ENCODE measurements around the gene IGHMBP2.

- TF ChIP-seq CTCF (IDR thresholded peaks at IDR 0.05), result no peak
- TF ChIP-seq POLR2A (IDR thresholded peaks at IDR 0.05), result no peak
Observed at GRCh38 chr11:68942751-68943271, 39.1 kb downstream of the IGHMBP2 start.

Data from esophagus squamous epithelium (tissue), 4 donors.